PC-9 (cell line): ENCODE data around the gene STX17.

Experiments
- EZH2 ChIP-seq: fragments of 200-600 bp; sonication (generic); IDR thresholded peaks from 2 replicates; pipeline ENCODE4 v1.8.0; 2017; ENCODE audit warnings: antibody characterized with exemption, low read depth
- TF ChIP-seq, protein P1 (sequence below): fragments of 200-600 bp; sonication (generic); conservative IDR thresholded peaks from 2 replicates; pipeline ENCODE4 v1.6.1; 2017; ENCODE audit warnings: mixed run types, antibody characterized with exemption, mild to moderate bottlenecking, moderate library complexity

DNA sequence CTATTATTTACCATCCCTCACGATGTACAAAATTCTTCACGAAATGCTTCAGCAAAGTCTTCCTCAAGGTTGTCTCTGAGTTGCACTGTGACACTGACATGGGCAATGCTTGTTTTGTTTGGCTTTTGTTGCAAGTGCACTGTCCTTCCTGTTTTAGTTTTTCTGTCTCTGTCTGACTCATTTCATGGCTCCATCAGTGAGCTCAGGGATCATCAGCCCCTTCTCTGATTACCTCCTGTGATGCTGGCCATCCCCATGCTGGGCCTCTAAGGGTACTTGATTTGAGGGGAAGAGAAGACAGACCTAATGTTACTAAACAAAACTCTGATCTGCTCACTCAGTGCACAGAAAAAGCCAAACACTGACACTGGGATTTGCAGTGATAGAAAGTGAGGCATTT, 37.6 kb upstream of the STX17 start:
- TF ChIP-seq, protein P1, sequence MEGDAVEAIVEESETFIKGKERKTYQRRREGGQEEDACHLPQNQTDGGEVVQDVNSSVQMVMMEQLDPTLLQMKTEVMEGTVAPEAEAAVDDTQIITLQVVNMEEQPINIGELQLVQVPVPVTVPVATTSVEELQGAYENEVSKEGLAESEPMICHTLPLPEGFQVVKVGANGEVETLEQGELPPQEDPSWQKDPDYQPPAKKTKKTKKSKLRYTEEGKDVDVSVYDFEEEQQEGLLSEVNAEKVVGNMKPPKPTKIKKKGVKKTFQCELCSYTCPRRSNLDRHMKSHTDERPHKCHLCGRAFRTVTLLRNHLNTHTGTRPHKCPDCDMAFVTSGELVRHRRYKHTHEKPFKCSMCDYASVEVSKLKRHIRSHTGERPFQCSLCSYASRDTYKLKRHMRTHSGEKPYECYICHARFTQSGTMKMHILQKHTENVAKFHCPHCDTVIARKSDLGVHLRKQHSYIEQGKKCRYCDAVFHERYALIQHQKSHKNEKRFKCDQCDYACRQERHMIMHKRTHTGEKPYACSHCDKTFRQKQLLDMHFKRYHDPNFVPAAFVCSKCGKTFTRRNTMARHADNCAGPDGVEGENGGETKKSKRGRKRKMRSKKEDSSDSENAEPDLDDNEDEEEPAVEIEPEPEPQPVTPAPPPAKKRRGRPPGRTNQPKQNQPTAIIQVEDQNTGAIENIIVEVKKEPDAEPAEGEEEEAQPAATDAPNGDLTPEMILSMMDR = no peak
- TF ChIP-seq EZH2 = no peak
